NCI-H446 treated with DMSO at 0.1 percent for 48 hours (cell line): ENCODE measurements around the gene IGF2BP2.
"Not testable (repeated sequence)": the region's sequence is repeated elsewhere in the genome, so short reads cannot be mapped to it uniquely, and the experiment has no call there.

Experiments
- DNase-seq: peaks from one replicate; lab custom pipeline; 2025; lab: John Stamatoyannopoulos, UW

The IGF2BP2 gene

DNA sequence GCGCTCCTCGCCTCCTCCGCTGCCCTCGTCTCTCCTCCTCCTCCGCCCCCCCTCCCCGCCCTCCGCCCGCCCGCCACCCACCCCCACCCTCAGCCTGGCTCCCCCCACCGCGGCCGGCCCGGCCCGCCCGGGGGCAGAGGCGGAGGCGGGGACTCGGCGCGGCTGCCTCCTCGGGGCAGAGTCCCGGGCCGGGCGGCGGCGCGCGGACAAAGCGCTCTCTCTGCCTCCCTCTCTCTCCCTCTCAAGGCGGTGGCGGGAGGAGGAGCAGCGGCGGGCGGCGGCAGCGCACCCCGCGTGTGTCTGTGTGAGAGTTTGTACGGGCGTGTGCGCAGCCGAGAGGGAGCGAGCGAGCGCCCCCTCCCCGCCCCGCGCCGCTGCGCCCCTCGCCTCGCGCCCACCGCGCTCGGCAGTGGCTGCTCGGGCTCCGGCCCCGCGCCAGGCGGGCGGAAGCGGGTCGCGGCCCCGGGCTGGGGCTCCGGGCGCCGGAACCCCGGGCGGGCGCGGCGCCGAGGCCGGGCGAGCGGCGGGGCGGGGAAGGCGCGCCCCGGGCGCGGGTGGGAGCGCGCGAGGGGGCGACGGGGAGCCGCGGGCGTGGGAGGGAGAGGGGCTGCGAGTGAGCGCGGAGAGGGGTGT lies at the start of gene IGF2BP2:
TSS of gene IGF2BP2 (minus strand) at position 37 of the 633 bp plus-strand sequence. CDS start 82 bp downstream, outside the sequence.
- DNase-seq = no peak

DNA sequence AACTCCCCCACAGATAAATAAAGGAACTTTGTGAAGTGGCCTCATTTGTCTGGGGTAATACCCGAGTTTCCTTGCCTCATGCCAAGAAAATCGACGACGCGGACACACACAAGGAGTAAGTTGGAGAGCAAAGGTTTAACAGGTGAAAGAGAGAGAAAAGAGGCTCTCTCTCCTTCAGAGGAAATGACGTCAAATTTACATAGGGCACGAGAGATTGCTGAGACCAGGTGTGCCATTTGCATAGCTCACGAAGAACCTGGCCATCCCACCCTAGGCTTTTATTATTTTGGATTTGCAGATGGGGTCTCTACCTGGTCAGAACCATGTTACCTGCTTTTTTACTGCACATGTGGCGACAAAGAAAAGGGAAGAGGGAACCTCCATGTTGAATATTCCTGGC lies 49.3 kb upstream of the IGF2BP2 start:
- DNase-seq = no peak

DNA sequence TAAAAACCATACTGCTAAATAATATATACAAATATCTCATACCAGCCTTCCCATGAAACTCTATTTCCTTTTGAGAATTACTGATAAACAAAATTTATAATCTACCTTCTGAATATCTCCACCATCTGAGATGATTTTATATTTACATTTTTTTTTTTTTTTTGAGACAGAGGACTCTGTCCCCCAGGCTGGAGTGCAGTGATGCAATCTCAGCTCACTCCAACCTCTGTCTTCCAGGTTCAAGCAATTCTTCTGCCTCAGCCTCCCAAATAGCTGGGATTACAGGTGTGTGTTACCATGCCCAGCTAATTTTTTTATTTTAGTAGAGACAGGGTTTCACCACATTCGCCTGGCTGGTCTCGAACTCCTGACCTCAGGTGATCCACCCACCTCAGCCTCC lies 42.8 kb upstream of the IGF2BP2 start:
- no peak for DNase-seq

DNA sequence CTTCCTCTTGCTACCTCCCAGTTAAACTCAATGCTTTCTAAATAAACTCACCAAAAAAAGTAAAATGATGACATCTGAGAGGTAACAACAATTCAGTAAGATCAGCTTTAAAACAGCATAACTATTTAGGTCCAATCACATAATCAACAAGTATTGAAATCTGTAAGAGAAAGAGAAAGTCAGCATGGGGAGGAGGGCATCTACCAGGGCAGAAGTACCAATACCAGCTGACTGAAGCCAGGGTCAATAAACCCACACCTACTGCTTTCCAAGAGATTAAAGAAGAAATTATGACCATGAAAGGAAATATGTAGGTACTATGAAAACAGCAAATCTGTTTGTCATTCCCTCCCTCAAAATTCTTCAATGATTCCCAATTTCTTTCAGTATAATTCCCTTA lies 42.2 kb upstream of the IGF2BP2 start:
- no peak for DNase-seq

DNA sequence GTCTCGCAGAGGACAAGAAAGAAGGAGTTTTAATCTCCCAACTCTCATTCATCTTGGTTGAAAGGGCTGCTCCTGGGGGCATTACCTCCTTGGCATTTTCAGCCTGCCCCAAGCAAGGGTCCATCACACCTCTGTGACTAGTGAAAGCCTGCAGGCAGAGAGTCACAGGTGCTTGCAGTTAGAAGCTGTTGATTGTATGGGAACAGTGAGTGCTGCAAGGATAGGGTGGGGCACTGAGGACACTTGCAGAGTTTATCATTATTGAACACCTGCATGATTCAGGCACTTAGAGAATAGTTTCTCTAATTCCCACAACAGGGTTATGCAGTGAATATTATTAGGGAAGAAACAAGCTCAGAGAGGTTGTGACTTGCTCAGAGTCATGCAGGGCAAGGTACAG lies 41.7 kb upstream of the IGF2BP2 start:
- no peak for DNase-seq

DNA sequence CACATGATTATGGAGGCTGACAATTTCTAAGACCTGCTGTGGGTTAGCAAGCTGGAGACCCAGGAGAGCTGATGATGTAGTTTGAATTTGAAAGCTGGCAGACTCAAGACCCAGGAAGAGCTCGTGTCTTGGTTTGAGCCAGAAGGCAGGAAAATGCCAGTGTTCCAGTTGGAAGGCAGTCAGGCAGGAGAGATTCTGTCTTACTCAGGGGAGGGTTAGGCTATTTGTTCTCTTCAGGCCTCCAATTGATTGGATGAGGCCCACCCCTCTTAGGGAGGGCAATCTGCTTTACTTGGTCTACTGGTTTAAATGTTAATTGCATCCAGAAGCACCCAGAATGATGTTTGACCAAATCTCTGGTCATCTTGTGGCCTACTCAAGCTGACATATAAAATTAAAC lies 40.4 kb upstream of the IGF2BP2 start:
- DNase-seq = no peak

DNA sequence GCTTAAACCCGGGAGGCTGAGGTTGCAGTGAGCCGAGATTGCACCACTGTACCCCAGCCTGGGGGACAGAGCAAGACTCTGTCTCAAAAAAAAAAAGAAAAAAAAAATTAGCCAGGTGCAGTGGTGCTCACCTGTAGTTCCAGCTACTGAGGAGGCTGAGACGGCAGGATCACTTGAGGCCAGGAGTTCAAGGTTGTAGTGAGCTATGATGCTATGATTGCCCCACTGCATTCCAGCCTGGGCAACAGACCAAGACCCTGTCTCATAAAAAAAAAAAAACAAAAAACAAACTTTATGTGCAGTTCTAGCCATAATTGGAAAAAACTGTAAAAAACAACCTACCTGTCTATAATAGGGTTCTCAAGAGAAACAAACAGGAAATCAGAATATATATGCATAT lies 39.9 kb upstream of the IGF2BP2 start:
- no peak for DNase-seq

DNA sequence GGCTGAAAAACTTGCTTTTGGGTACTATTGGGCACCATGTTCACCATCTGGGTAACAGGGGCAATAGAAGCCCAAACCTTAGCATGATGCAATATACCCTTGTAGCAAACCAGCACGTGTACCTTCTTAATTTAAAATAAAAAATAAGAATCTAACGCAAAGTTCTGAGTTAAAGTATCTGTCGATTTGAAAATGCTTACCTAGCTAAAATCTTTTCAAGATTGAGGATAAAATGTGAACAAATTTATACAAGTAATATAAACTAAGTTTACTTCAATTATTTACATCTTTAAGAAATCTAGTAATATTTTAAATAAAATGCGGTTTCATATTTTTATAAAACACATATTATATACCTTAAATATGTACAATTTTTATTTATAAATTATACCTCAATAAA lies 38.1 kb upstream of the IGF2BP2 start:
- no peak for DNase-seq

DNA sequence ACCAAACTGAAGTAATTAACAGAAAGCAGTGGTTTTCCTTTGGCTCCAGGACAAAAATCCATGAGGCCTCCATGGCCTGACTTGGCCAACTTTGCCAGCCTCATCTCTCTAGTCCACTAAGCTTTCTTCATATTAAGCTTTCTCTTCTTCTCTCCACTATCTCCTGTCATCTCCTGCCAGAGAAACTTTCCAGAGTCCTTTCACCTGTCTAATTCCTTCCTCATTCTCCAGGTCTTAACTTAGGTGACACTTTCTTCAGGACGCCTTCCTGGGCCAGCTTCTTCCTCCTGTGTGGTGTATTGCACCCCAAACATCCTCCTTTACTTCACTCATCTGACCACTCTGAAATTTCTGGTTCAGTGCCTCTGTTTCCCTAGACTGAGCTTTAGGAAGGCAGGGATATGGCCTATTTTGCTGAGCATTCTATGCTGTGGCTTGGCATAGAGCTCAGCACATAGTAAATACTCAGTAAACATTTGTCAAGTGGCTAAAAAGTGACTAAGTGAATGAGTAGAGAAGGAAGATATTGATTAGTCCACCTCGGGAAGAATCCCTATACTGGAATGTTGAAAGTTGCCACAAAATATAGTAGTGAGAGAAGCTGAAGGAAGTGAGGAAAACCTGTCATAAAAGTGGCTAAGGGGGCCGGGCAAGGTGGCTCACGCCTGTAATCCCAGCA lies 34.6 kb upstream of the IGF2BP2 start:
- DNase-seq = no peak

DNA sequence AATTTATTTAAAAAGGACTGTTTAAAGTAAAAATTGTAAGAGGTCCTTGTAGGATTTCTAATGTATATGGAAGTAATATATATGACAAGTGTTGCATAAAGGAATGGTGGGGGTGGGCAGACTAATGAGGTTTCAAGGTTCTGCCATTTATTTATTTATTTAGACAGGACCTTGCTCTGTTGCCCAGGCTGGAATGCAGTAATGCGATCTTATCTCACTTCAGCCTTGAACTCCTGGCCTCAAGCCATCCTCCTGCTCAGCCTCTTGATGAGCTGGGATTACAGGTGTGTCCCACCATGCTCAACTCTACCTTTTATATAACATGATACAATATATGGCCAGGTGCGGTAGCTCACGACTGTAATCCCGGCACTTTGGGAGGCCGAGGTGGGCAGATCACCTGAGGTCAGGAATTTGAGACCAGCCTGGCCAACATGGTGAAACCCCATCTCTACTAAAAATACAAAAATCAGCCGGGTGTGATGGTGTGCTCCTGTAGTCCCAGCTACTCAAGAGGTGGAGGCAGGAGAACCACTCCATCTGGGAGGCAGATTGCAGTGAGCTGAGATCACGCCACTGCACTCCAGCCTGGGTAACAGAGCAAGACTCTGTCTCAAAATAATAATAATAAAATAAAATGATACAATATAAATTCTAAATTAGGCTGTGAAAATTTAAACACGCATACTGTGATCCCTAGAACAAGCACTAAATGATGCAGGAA lies 33.8 kb upstream of the IGF2BP2 start:
- no peak for DNase-seq

DNA sequence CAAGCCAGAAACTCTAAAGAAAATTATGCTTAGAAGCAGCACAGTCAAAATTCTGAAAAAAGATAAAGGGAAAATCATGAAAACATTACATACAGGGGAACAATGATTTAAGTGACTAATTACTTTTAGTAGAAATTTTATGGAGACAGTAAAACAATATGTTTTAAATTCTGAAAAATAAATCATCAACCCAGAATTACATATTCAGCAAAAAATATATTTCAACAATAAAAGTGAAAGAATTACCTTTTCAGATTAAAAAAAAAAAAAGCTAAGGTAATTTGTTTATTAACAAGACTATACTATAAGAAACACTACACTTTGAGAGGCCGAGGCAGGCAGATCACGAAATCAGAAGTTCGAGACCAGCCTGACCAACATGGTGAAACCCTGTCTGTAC lies 32.4 kb upstream of the IGF2BP2 start:
- no peak for DNase-seq

DNA sequence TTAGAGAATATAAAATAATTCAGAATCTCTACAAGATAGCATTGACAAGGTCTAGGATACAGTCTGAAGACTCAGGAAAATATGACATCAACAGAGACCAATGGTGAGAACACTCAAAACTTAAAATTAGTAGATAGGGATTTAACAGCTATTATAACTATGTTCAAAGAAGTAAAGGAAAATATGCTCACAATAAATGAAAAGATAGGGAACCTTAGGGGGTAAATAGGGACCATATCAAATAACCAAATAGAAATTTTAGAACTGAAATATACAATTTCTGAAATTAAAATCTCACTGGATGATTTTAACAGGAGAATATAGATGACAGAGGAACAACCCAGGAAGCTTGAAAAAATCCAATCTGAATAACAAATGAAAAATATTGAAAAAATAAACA lies 31.8 kb upstream of the IGF2BP2 start:
- DNase-seq = no peak

DNA sequence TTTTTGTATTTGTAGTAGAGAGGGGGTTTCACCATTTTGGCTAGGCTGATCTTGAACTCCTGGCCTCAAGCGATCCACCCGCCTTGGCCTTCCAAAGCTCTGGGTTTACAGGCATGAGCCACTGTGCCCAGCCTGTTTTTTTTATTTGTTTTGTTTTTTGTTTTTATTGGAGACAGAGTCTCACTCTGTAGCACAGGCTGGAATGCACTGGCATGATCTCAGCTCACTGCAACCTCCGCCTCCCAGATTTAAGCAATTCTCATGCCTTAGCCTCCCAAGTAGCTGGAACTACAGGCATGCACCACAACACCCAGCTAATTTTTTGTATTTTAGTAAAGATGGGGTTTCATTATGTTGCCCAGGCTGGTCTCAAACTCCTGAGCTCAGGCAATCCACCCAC lies 28.9 kb upstream of the IGF2BP2 start:
- DNase-seq = not testable (repeated sequence)

DNA sequence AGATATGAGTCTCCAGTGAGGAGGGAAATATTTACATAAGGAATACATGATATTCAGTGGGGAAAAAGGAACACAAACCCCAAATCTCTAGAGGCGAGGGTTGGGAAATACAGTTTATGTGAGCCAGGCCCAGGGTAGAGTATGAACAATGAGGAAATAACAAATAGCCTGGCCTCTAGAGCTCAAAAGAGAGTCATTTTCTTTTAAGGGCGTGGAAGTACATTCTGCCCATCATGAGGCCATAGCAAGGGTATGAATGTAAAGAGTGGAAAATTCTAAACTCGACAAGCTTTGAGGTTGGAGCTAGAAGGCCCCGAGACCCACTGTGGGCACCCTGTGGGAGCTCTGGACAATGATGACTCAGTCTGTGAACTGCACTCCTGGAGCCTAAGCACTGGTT lies 27.8 kb upstream of the IGF2BP2 start:
- no peak for DNase-seq

DNA sequence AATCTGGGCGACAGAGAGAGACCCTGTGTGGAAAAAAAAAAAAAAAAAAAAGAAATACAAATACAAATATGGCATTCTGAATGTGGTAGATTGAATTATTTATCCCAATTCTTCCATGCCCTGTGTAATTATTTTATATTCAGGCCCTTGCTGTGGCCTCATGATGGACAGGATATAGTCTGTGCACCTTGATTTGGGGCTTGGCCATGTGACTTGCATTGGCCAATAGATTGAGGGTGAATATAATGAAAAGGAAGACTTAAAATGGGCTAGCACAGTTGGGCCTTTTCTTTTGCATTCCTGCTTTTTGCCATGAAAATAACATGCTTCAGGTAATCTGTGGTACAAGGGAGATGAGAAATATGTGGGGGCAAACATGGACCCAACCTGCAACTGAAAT lies 27.1 kb upstream of the IGF2BP2 start:
- no peak for DNase-seq

DNA sequence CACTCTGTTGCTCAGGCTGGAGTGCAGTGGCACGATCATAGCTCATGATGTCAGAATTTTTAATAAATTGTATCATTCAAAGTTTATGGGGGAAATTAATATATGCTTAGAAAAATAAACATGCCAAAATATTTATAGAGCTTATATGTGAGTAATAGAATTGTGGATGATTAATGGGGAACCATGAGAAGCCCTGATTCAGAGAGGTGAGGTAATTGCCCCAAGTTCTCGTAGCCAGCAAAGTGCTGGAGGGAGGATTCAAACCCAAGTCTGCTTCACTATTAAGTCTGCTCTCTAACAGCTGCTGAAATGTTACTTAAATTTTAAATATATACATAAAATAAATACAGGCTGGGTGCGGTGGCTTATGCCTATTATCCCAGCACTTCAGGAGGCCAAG lies 26.2 kb upstream of the IGF2BP2 start:
- DNase-seq = no peak

DNA sequence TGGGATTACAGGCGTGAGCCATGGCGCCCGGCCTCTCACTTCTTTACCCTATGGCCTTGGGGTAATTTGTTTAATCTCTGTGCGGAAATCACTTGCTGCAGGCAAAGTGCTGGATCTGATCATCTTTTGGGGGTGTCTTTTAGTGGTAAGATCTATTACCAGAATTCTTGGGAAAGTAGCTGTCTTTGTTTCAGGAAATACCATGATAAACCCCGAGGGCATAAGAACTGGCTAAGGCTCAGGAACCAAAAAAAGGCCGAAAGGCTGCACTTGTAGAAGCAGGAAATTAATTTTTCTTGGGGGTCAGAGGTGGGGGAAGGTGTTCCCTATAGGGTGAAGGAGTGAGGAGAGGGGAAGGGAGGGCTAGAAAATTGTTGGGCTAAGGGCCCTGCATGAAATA lies 22.7 kb upstream of the IGF2BP2 start:
- no peak for DNase-seq

DNA sequence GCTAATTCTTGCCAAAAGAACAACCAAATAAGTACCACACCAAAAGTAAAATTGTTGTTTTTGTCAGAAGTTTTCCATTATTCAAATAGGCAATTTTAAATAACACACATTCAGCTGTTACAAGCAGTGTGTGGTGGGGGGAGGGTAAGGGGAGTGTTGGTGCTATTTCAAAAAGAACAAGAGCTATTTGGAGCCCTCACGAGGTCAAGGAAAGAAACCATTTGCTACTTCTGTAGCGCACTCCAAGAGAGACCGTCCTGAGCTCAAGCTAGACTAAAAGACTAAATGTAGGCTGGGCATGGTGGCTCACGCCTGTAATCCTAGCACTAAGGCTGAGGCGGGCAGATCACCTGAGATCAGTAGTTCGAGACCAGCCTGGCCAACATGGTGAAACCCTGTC lies 21.2 kb upstream of the IGF2BP2 start:
- DNase-seq = no peak

DNA sequence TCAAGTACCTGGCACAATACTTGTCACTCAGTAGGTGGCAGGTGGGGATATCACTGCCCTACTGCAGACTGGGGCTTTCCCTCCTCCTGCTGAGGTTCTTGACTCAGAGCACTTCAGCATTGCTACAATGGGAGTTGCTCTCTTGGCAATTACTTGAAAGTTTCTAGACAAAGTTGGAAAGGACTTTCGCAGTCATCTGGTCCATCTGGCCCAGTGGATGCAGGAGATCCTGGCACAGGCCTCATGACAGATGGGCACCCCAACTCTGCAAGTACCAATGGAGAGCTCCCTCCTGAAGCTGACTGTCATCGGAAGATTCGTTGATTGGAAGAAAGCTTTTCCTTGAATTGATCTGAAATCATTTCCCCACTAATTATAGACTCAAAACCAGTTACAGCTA lies 19.2 kb upstream of the IGF2BP2 start:
- no peak for DNase-seq

DNA sequence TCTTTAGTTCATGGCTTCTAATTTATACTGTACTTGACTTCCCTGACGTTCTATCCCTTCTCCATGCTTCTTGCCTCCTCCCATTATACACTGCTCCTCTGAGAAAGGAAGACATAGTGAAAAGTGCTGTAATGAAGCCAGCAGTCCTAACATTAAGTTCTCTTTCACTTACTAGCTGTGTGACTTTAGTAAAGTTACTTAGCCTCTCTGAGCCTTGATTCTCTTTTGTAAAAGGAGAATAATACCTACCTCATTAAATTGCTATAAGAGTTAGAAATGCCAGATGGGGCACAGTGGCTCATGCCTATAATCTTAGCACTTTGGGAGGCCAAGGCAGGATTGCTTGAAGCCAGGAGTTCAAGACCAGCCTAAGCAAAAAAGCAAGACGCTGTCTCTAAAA lies 18.8 kb upstream of the IGF2BP2 start:
- no peak for DNase-seq

DNA sequence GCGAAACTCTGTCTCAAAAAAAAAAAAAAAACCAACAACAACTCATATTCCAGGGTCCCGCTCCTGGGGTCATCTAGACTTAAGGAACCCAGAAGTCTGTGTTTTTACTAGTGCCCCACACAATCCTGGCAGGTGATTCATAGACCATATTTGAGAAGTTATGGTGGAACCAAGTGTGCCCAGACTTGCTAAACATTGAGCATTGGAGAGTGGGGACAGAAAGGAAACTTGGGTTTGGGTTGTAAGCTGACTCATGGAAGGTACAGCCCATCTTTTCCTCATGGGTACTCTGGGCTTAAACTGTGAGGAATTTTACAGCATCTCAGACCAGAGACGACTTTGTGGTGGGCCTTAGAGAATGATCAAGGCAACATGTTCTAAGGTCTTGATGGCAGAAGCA lies 18.3 kb upstream of the IGF2BP2 start:
- DNase-seq = no peak

DNA sequence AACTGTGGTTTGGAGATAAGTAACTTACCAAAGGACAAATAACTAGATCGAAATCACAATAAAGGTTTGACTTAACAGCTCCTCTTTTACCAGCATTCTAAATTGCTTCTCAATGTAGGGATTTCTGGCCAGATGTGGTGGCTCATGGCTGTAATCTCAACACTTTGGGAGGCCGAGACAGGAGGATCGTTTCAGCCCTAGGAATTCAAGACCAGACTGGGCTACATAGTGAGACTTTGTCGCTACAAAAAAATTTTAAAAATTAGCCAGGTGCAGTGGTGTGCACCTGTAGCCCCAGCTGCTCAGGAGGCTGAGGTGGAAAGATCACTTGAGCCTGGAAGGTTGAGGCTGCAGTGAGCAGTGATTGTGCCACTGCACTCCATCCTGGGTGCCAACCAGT lies 17.4 kb upstream of the IGF2BP2 start:
- no peak for DNase-seq

DNA sequence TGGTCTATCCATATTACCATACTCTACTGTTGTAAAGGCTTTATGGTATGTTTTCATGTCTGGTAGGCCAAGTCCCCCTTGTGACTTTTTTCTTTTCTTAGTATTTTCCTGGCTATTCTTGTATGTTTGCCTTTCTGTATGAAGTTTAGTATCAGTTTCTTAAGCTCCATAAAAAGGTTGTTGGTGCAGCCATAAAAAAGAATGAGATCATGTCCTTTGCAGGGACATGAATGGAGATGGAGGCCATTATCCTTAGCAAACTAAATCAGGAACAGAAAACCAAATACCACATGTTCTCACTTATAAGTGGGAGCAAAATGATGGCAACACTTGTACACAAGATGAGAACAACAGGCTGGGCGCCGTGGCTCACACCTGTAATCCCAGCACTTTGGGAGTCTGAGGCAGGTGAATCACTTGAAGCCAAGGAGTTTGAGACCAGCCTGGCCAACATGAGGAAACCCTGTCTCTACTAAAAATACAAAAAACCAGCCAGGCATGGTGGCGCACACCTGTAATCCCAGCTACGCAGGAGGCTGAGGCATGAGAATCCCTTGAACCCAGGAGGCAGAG lies 13.7 kb upstream of the IGF2BP2 start:
- not testable (repeated sequence) for DNase-seq
